HCT116 (cell line): ENCODE data around the gene SLC7A8. TPM values are rescaled to one million over a fixed set of nuclear protein-coding genes. Genes with fewer than 3 reads are reported as not detected.

Experiments
- ATAC-seq: fragments of 200-7000 bp; cut with Tn5 transposase; 2 replicates; pipeline ENCODE4 v1.9.1; 2020; ENCODE audit warnings: mild to moderate bottlenecking, moderate library complexity
- BruUV-seq: library from RNA; stranded (reverse); fragments of 400-500 nt; replicated peaks from 2 replicates; lab custom pipeline; 2021; lab: Mats Ljungman, UMichigan
- CTCF ChIA-PET: fragments of 300-600 bp; sonication (Branson Sonifier 250); formaldehyde crosslinking; loops from one replicate; lab custom pipeline; 2021; ENCODE audit warnings: antibody characterized with exemption; lab: Charles Lee
- POLR2A ChIA-PET: fragments of 300-600, 350-600 bp; sonication (Branson Sonifier 250); formaldehyde crosslinking; loops from one replicate; lab custom pipeline; 2021; ENCODE audit warnings: antibody characterized with exemption; lab: Charles Lee
- RAD21 ChIA-PET, 2 experiments: fragments of 300-600 bp; sonication (Branson Sonifier 250); formaldehyde crosslinking; loops; one replicate each; lab custom pipeline; 2023; ENCODE audit warnings: low total read pairs in 2 of 2; ENCODE audit not compliant: uncharacterized antibody in 2 of 2, unreplicated experiment in 2 of 2, low non-redundant PET in 1 of 2; lab: Charles Lee
- DNase-seq: peaks from one replicate; pipeline ENCODE4 v3.0.0-alpha.2; 2010; ENCODE audit warnings: low read depth, low spot score
- H2AFZ ChIP-seq: fragments of 200-600 bp; shearing (Covaris generic), sonication (generic); 2 replicates; pipeline ENCODE4 v1.6.1; 2017; ENCODE audit warnings: low read depth, mixed run types, mixed read lengths, antibody characterized with exemption, low read length; ENCODE audit not compliant: poor library complexity, severe bottlenecking
- H3K27ac ChIP-seq: 2 replicates; pipeline ENCODE4 v1.5.1; 2012; ENCODE audit warnings: low read depth, low read length
- H3K27me3 ChIP-seq: fragments of 200-600 bp; sonication (generic); 2 replicates; pipeline ENCODE4 v1.6.1; 2016; ENCODE audit warnings: mixed run types, low read length, mixed read lengths; ENCODE audit not compliant: insufficient read depth
- H3K36me3 ChIP-seq, 2 experiments: fragments of 200-500 bp in 1 of 2; fragments of 200-600 bp in 1 of 2; sonication (Bioruptor generic) in 1 of 2; sonication (generic) in 1 of 2; 2 replicates each; pipeline versions ENCODE4 v1.5.1 to v1.6.1; 2014 to 2016; ENCODE audit warnings: low read length in 2 of 2, inconsistent platforms in 1 of 2, mixed read lengths in 1 of 2, mixed run types in 1 of 2; ENCODE audit not compliant: insufficient read depth in 2 of 2, control insufficient read depth in 1 of 2
- H3K4me1 ChIP-seq, 2 experiments: fragments of 200-600 bp in 1 of 2; sonication (generic) in 1 of 2; 2 replicates each; pipeline versions ENCODE4 v1.5.1 to v1.6.1; 2012 to 2017; ENCODE audit warnings: low read length in 2 of 2, inconsistent platforms in 1 of 2, mild to moderate bottlenecking in 1 of 2, mixed read lengths in 1 of 2, mixed run types in 1 of 2, moderate library complexity in 1 of 2; ENCODE audit not compliant: insufficient read depth in 2 of 2, control insufficient read depth in 1 of 2
- H3K4me2 ChIP-seq: fragments of 200-600 bp; sonication (generic); 2 replicates; pipeline ENCODE4 v1.6.1; 2017; ENCODE audit warnings: mixed run types, low read length, mixed read lengths
- H3K4me3 ChIP-seq, 2 experiments: fragments of 200-600 bp in 1 of 2; sonication (generic) in 1 of 2; replicated peaks in 1 of 2; 2 replicates each; pipeline ENCODE4 v1.5.1; 2011 to 2016; ENCODE audit warnings: low read length in 2 of 2, control low read depth in 1 of 2, low read depth in 1 of 2, mild to moderate bottlenecking in 1 of 2, mixed read lengths in 1 of 2, mixed run types in 1 of 2
- H3K79me2 ChIP-seq: fragments of 200-600 bp; sonication (generic); 2 replicates; pipeline ENCODE4 v1.6.1; 2017; ENCODE audit warnings: mild to moderate bottlenecking, mixed run types, low read length, moderate library complexity, mixed read lengths; ENCODE audit not compliant: insufficient read depth
- H3K9ac ChIP-seq: fragments of 200-600 bp; sonication (generic); 2 replicates; pipeline ENCODE4 v1.6.1; 2016; ENCODE audit warnings: low read length, mixed read lengths
- H3K9me2 ChIP-seq: fragments of 200-600 bp; sonication (generic), shearing (Covaris generic); 2 replicates; pipeline ENCODE4 v1.6.1; 2017; ENCODE audit warnings: mixed run types, mild to moderate bottlenecking, moderate library complexity; ENCODE audit not compliant: insufficient read depth
- H3K9me3 ChIP-seq, 2 experiments: fragments of 200-500 bp in 1 of 2; fragments of 200-600 bp in 1 of 2; sonication (Bioruptor generic) in 1 of 2; sonication (generic) in 1 of 2; 2 replicates each; pipeline ENCODE4 v1.6.1; 2014 to 2017; ENCODE audit warnings: low read length in 2 of 2, mixed read lengths in 2 of 2, inconsistent platforms in 1 of 2, low read depth in 1 of 2, mild to moderate bottlenecking in 1 of 2, mixed run types in 1 of 2, moderate library complexity in 1 of 2; ENCODE audit not compliant: control insufficient read depth in 1 of 2, insufficient read depth in 1 of 2
- H4K20me1 ChIP-seq: fragments of 200-600 bp; sonication (generic), shearing (Covaris generic); 2 replicates; pipeline ENCODE4 v1.6.1; 2017; ENCODE audit warnings: mixed run types, mild to moderate bottlenecking, moderate library complexity; ENCODE audit not compliant: insufficient read depth
- ATF3 ChIP-seq: IDR thresholded peaks from 2 replicates; pipeline ENCODE4 v1.6.1; 2012
- CBX3 ChIP-seq: IDR thresholded peaks from 2 replicates; pipeline ENCODE4 v1.6.1; 2012; ENCODE audit warnings: low read depth
- CEBPB ChIP-seq: IDR thresholded peaks from 2 replicates; pipeline ENCODE4 v1.6.1; 2012; ENCODE audit warnings: low read depth
- CTCF ChIP-seq, 3 experiments: fragments of 200-600 bp in 1 of 3; sonication (generic) in 1 of 3; IDR thresholded peaks in 2 of 3; conservative IDR thresholded peaks in 1 of 3; 2 replicates each; pipeline ENCODE4 v1.5.1; 2012 to 2017; ENCODE audit warnings: low read depth in 2 of 3, low read length in 2 of 3, antibody characterized with exemption in 1 of 3, borderline replicate concordance in 1 of 3, control low read depth in 1 of 3, mild to moderate bottlenecking in 1 of 3, mixed read lengths in 1 of 3, mixed run types in 1 of 3, moderate library complexity in 1 of 3; ENCODE audit not compliant: insufficient read depth in 1 of 3
- EGR1 ChIP-seq: IDR thresholded peaks from 2 replicates; pipeline ENCODE4 v1.6.1; 2012; ENCODE audit warnings: low read depth
- EZH2 ChIP-seq: fragments of 200-600 bp; sonication (generic); IDR thresholded peaks from 2 replicates; pipeline ENCODE4 v1.6.1; 2017; ENCODE audit warnings: antibody characterized with exemption, mixed run types
- EZH2phosphoT487 ChIP-seq: fragments of 200-600 bp; IDR thresholded peaks from 2 replicates; pipeline ENCODE4 v1.6.1; 2018; ENCODE audit warnings: antibody characterized with exemption, borderline replicate concordance
- JUND ChIP-seq: IDR thresholded peaks from 2 replicates; pipeline ENCODE4 v1.6.1; 2012
- MAX ChIP-seq: IDR thresholded peaks from 2 replicates; pipeline ENCODE4 v1.6.1; 2012
- SIN3A ChIP-seq: IDR thresholded peaks from 2 replicates; pipeline ENCODE4 v1.6.1; 2012; ENCODE audit warnings: low read depth
- SRF ChIP-seq: IDR thresholded peaks from 2 replicates; pipeline ENCODE4 v1.6.1; 2012; ENCODE audit warnings: low read depth
- YY1 ChIP-seq: IDR thresholded peaks from 2 replicates; pipeline ENCODE4 v1.6.1; 2011; ENCODE audit warnings: low read length, low read depth, moderate library complexity, mild to moderate bottlenecking; ENCODE audit not compliant: insufficient replicate concordance; ENCODE audit errors: extremely low read depth
- ZNF274 ChIP-seq: fragments of 200-500 bp; sonication (Bioruptor generic); IDR thresholded peaks from 2 replicates; pipeline ENCODE4 v1.6.1; 2014; ENCODE audit warnings: mild to moderate bottlenecking, low read depth, low read length, inconsistent platforms
- intact Hi-C: fragments of 100-400 bp; cut with micrococcal nuclease; formaldehyde crosslinking; loops from 2 replicates; pipeline ENCODE4 v1.10.0; 2022
- total RNA-seq: library from RNA; stranded (reverse); gene quantifications from one replicate; pipeline ENCODE4 v1.2.1, GENCODE V29; 2021; ENCODE audit not compliant: unreplicated experiment

SLC7A8 gene
- total RNA-seq, 1 experiment from 2014 or later = 5.3 TPM

- no peak for TF ChIP-seq JUND
- TF ChIP-seq SIN3A = no peak
- TF ChIP-seq EZH2 = no peak
- TF ChIP-seq CBX3 = no peak
- TF ChIP-seq CTCF (IDR thresholded peaks at IDR 0.05 in 2 of 3, conservative IDR thresholded peaks at IDR 0.05 in 1 of 3; ENCODE audit: borderline replicate concordance in 1 of 3, insufficient read depth in 1 of 3, low read depth in 2 of 3, low read length in 2 of 3) = no peak
- TF ChIP-seq ATF3 = no peak
- TF ChIP-seq EGR1 = no peak
These were observed 1.5 kb downstream of the SLC7A8 start (continued) for GRCh38 chr14:23181946-23182345.

- no peak overlapping the region; the same call in 1 of the 2 replicates for H3K4me2 ChIP-seq
- intact Hi-C loops = no loop called here
These were observed 2.0 kb downstream of the SLC7A8 start for GRCh38 chr14:23181453-23181852.

More at GRCh38 chr14:23181453-23181852, 2.0 kb downstream of the SLC7A8 start:
- BruUV-seq = no TSS peak
- Histone ChIP-seq H3K4me1 (peaks cover 7 to 17% of the 10 kb centered on the region in 2 experiments; a peak in 3 of 4 replicates), H3K27ac (no peak overlapping the region), H3K36me3 (no peaks in the 10 kb centered on the region), H3K4me3 (no peak overlapping the region), H3K27me3 (no peaks in the 10 kb centered on the region), H3K79me2 (no peaks in the 10 kb centered on the region), H3K9me2 (no peaks in the 10 kb centered on the region), H4K20me1 (no peaks in the 10 kb centered on the region), H3K9ac (no peak overlapping the region), H2AFZ (no peak overlapping the region), H3K9me3 (no peaks in the 10 kb centered on the region)
- ATAC-seq (no peak), DNase-seq (no peak)
- ChIA-PET RAD21 (interaction anchor here (0.6 to 1.8 kb wide), 2 partner anchors 61 to 68 kb away, joined by 3 to 6 read pairs; no protein-coding TSS in a partner anchor), POLR2A (no interaction called here), CTCF (interaction anchor here (1.5 to 10.2 kb wide), 2 partner anchors 61 to 113 kb away, joined by 5 to 162 read pairs; partner anchors contain the start of gene CEBPE)
- TF ChIP-seq EGR1 (no peak), ZNF274 (no peak), CTCF (IDR thresholded peaks at IDR 0.05 in 2 of 3, conservative IDR thresholded peaks at IDR 0.05 in 1 of 3; ENCODE audit: borderline replicate concordance in 1 of 3, insufficient read depth in 1 of 3, low read depth in 2 of 3, low read length in 2 of 3) (no peak), SRF (no peak), YY1 (no peak), EZH2phosphoT487 (no peak), JUND (no peak), MAX (no peak), CEBPB (no peak)
